Naive thymus-derived CD8-positive, alpha-beta T cell (primary cell): ENCODE measurements around the gene AQP3. TPM values are rescaled to one million over a fixed set of nuclear protein-coding genes. Genes with fewer than 3 reads are reported as not detected.

Source experiments
- ATAC-seq, 2 donors: fragments of 150-1000 bp; cut with Tn5 transposase in 1 of 2; sonication (Bioruptor Pico), chemical (Tn5 transposase) in 1 of 2; 1 replicate in 1 of 2; 2 replicates in 1 of 2; pipeline ENCODE4 v1.10.0; 2021; ENCODE audit warnings: mild to moderate bottlenecking in 2 of 2, moderate library complexity in 2 of 2
- POLR2A ChIA-PET: fragments of 350-600 bp; sonication (Branson Sonifier 250); formaldehyde crosslinking; loops from one replicate; lab custom pipeline; 2021; ENCODE audit warnings: antibody characterized with exemption; lab: Charles Lee
- DNase-seq, 10 donors: peaks; one replicate each; pipeline versions ENCODE4 v3.0.0 to v3.0.0-alpha.2; 2020 to 2022
- H3K27ac Mint-ChIP-seq, 10 donors: one replicate each; pipeline ENCODE4 v1.8.0; 2020 to 2022; ENCODE audit warnings: mild to moderate bottlenecking in 10 of 10, mixed read lengths in 10 of 10, moderate library complexity in 4 of 10, inconsistent platforms in 1 of 10
- H3K27me3 Mint-ChIP-seq, 5 donors: one replicate each; pipeline ENCODE4 v1.8.0; 2021 to 2022; ENCODE audit warnings: mixed read lengths in 5 of 5
- H3K36me3 Mint-ChIP-seq, 3 donors: one replicate each; pipeline ENCODE4 v1.8.0; 2020 to 2022; ENCODE audit warnings: mixed read lengths in 3 of 3, mild to moderate bottlenecking in 2 of 3, inconsistent platforms in 1 of 3
- H3K4me1 Mint-ChIP-seq, 4 donors: one replicate each; pipeline ENCODE4 v1.8.0; 2021 to 2022; ENCODE audit warnings: mixed read lengths in 4 of 4
- H3K4me3 Mint-ChIP-seq, 10 donors: one replicate each; pipeline ENCODE4 v1.8.0; 2020 to 2022; ENCODE audit warnings: mild to moderate bottlenecking in 10 of 10, mixed read lengths in 10 of 10, moderate library complexity in 6 of 10, inconsistent platforms in 1 of 10
- H3K9me3 Mint-ChIP-seq, 9 donors: one replicate each; pipeline ENCODE4 v1.8.0; 2020 to 2022; ENCODE audit warnings: mixed read lengths in 9 of 9, mild to moderate bottlenecking in 3 of 9, inconsistent platforms in 1 of 9, moderate library complexity in 1 of 9
- polyA plus RNA-seq, 3 donors: library from polyadenylated mRNA; unstranded; fragments of 300-500 nt; fragmentation: Illumina TruSeq; gene quantifications; one replicate each; pipeline ENCODE4 v1.2.3, GENCODE V29; 2021
- total RNA-seq, 8 experiments: library from RNA in 2 of 8; stranded (reverse) in 2 of 8; gene quantifications; one replicate each; pipeline ENCODE4 v1.2.3 and lab custom pipeline; 2021 to 2026

Gene AQP3
- total and polyA plus RNA-seq, 5 experiments from 2014 or later: 71.6 to 166 (median 124) TPM

- Mint-ChIP-seq H3K4me3 (peak overlapping the region in 5 of 10 donors; percentile 21 to 98 (median 31)), H3K4me1 (peaks cover 10 to 35% (median 29%) of the 10 kb centered on the region in 4 donors), H3K27me3 (no peaks in the 10 kb centered on the region), H3K9me3 (no peaks in the 10 kb centered on the region), H3K27ac (peak overlapping the region in 6 of 10 donors; percentile 17 to 82 (median 74)), H3K36me3 (peaks cover 0 to 55% (median 16%) of the 10 kb centered on the region in 3 donors)
- DNase-seq (no peak), ATAC-seq (no peak)
- POLR2A ChIA-PET: interaction anchor here (3.7 to 3.9 kb wide), 2 partner anchors 9 to 24 kb away, joined by 47 to 55 read pairs; partner anchors contain the start of gene AQP3
Observed at GRCh38 chr9:33471361-33471760, 24.0 kb upstream of the AQP3 start.

GRCh38 chr9:33469891-33470290 lies 22.5 kb upstream of the AQP3 start:
- DNase-seq: no peak
- POLR2A ChIA-PET: interaction anchor here (0.5 to 0.7 kb wide), 5 partner anchors 10 to 1565 kb away, joined by 3 to 6 read pairs (median 3); no protein-coding TSS in a partner anchor
- Mint-ChIP-seq H3K4me3 (no peak overlapping the region), H3K36me3 (peaks cover 0 to 69% (median 20%) of the 10 kb centered on the region in 3 donors), H3K4me1 (peaks cover 10 to 35% (median 29%) of the 10 kb centered on the region in 4 donors), H3K27me3 (no peaks in the 10 kb centered on the region), H3K27ac (no peak overlapping the region), H3K9me3 (no peaks in the 10 kb centered on the region)
- ATAC-seq: no peak

GRCh38 chr9:33468797-33469621 lies 21.6 kb upstream of the AQP3 start:
- peaks cover 9 to 31% (median 26%) of the 10 kb centered on the region in 4 donors for H3K4me1 Mint-ChIP-seq
- H3K36me3 Mint-ChIP-seq: peaks cover 0 to 78% (median 22%) of the 10 kb centered on the region in 3 donors
- no peak overlapping the region for H3K4me3 Mint-ChIP-seq
- no peak for DNase-seq
- H3K27me3 Mint-ChIP-seq: no peaks in the 10 kb centered on the region
- H3K9me3 Mint-ChIP-seq: no peaks in the 10 kb centered on the region
- POLR2A ChIA-PET: interaction anchor here (0.6 to 0.7 kb wide), 2 partner anchors 11 to 14 kb away, joined by 3 to 4 read pairs; no protein-coding TSS in a partner anchor
- H3K27ac Mint-ChIP-seq: peak overlapping the region in 3 of 10 donors; percentile 44 to 61 (median 55)
- no peak for ATAC-seq

- ATAC-seq (no peak), DNase-seq (no peak)
- Mint-ChIP-seq H3K27ac (peak overlapping the region in 6 of 10 donors; percentile 2 to 61 (median 22)), H3K9me3 (no peaks in the 10 kb centered on the region), H3K36me3 (peaks cover 0 to 83% (median 24%) of the 10 kb centered on the region in 3 donors), H3K27me3 (no peaks in the 10 kb centered on the region), H3K4me1 (peaks cover 6 to 27% (median 20%) of the 10 kb centered on the region in 4 donors), H3K4me3 (no peak overlapping the region)
- POLR2A ChIA-PET: interaction anchor here (0.9 to 1.2 kb wide), 2 partner anchors 12 to 54 kb away, joined by 3 read pairs; no protein-coding TSS in a partner anchor
Observed at GRCh38 chr9:33468215-33468730, 20.9 kb upstream of the AQP3 start.

GRCh38 chr9:33467526-33467925 lies 20.1 kb upstream of the AQP3 start:
- Mint-ChIP-seq H3K36me3 (peaks cover 0 to 91% (median 25%) of the 10 kb centered on the region in 3 donors), H3K27me3 (no peaks in the 10 kb centered on the region), H3K4me3 (no peak overlapping the region), H3K9me3 (no peaks in the 10 kb centered on the region), H3K27ac (peak overlapping the region in 1 of 10 donors; percentile 78), H3K4me1 (peaks cover 6 to 22% (median 15%) of the 10 kb centered on the region in 4 donors)
- POLR2A ChIA-PET: interaction anchor here (0.9 to 4.2 kb wide), 7 partner anchors 8 to 64 kb away, joined by 3 to 33 read pairs (median 3); partner anchors contain the start of genes AQP3 and AQP7
- DNase-seq (no peak), ATAC-seq (no peak)

- peaks cover 0 to 92% (median 25%) of the 10 kb centered on the region in 3 donors for H3K36me3 Mint-ChIP-seq
- no peaks in the 10 kb centered on the region for H3K9me3 Mint-ChIP-seq
- H3K4me1 Mint-ChIP-seq: peaks cover 6 to 18% (median 8%) of the 10 kb centered on the region in 4 donors
- H3K27ac Mint-ChIP-seq: peak overlapping the region; percentile 19 to 82 (median 57)
- H3K27me3 Mint-ChIP-seq: no peaks in the 10 kb centered on the region
- ATAC-seq (peak; percentile 80 to 88), DNase-seq (peak; percentile 34 to 81 (median 70))
- POLR2A ChIA-PET: interaction anchor here (0.6 to 4.2 kb wide), 12 partner anchors 9 to 93 kb away, joined by 3 to 33 read pairs (median 4); partner anchors contain the start of genes AQP3 and AQP7
- no peak overlapping the region for H3K4me3 Mint-ChIP-seq
Observed at GRCh38 chr9:33466565-33467495, 19.4 kb upstream of the AQP3 start.

- Mint-ChIP-seq H3K36me3 (peaks cover 0 to 88% (median 23%) of the 10 kb centered on the region in 3 donors), H3K4me3 (no peak overlapping the region), H3K9me3 (no peaks in the 10 kb centered on the region), H3K27ac (peak overlapping the region in 9 of 10 donors; percentile 28 to 82 (median 58)), H3K4me1 (peaks cover 0 to 15% (median 2%) of the 10 kb centered on the region in 4 donors), H3K27me3 (no peaks in the 10 kb centered on the region)
- ATAC-seq (no peak), DNase-seq (no peak)
- POLR2A ChIA-PET: interaction anchor here (0.6 to 7.1 kb wide), 10 partner anchors 7 to 92 kb away, joined by 3 to 47 read pairs (median 4); partner anchors contain the start of genes AQP3, AQP7 and NOL6
Observed at GRCh38 chr9:33465596-33466564, 18.5 kb upstream of the AQP3 start.

- POLR2A ChIA-PET: interaction anchor here (2.4 to 7.1 kb wide), 4 partner anchors 8 to 62 kb away, joined by 10 to 47 read pairs (median 24); partner anchors contain the start of genes AQP3, AQP7 and NOL6
- Mint-ChIP-seq H3K9me3 (no peaks in the 10 kb centered on the region), H3K27me3 (no peaks in the 10 kb centered on the region), H3K36me3 (peaks cover 0 to 80% (median 18%) of the 10 kb centered on the region in 3 donors), H3K27ac (peak overlapping the region in 6 of 10 donors; percentile 32 to 75 (median 71)), H3K4me3 (no peak overlapping the region), H3K4me1 (peaks cover 0 to 21% (median 0%) of the 10 kb centered on the region in 4 donors)
- ATAC-seq: no peak
- peak in 1 of 10 donors; percentile 31 for DNase-seq
Observed at GRCh38 chr9:33465096-33465495, 17.7 kb upstream of the AQP3 start.

- Mint-ChIP-seq H3K4me3 (no peak overlapping the region), H3K4me1 (peaks cover 0 to 25% (median 6%) of the 10 kb centered on the region in 4 donors), H3K36me3 (peaks cover 0 to 70% (median 15%) of the 10 kb centered on the region in 3 donors), H3K9me3 (no peaks in the 10 kb centered on the region), H3K27me3 (no peaks in the 10 kb centered on the region), H3K27ac (peak overlapping the region in 6 of 10 donors; percentile 32 to 75 (median 48))
- DNase-seq: peak in 1 of 10 donors; percentile 19
- POLR2A ChIA-PET: interaction anchor here (3.0 to 7.1 kb wide), 3 partner anchors 9 to 48 kb away, joined by 15 to 47 read pairs (median 33); partner anchors contain the start of genes AQP3 and NOL6
- no peak for ATAC-seq
Observed at GRCh38 chr9:33464045-33464636, 16.7 kb upstream of the AQP3 start.

GRCh38 chr9:33463151-33463550 lies 15.8 kb upstream of the AQP3 start:
- peak overlapping the region in 5 of 10 donors; percentile 31 to 84 (median 48) for H3K27ac Mint-ChIP-seq
- H3K4me1 Mint-ChIP-seq: peaks cover 7 to 35% (median 15%) of the 10 kb centered on the region in 4 donors
- peaks cover 0 to 60% (median 15%) of the 10 kb centered on the region in 3 donors for H3K36me3 Mint-ChIP-seq
- no peak overlapping the region for H3K4me3 Mint-ChIP-seq
- DNase-seq (peak in 1 of 10 donors; percentile 62), ATAC-seq (no peak)
- POLR2A ChIA-PET: interaction anchor here (2.5 to 10.7 kb wide), 3 partner anchors 10 to 48 kb away, joined by 10 to 93 read pairs (median 47); partner anchors contain the start of genes AQP3 and NOL6
- no peaks in the 10 kb centered on the region for H3K9me3 Mint-ChIP-seq
- no peaks in the 10 kb centered on the region for H3K27me3 Mint-ChIP-seq
